Neural progenitor cell (in vitro differentiated cells): ENCODE data around the gene PDE9A. TPM values are rescaled to one million over a fixed set of nuclear protein-coding genes. Genes with fewer than 3 reads are reported as not detected.

ENCODE experiments used
- DNase-seq: peaks from one replicate; pipeline ENCODE4 v3.0.0-alpha.2; 2016; ENCODE audit warnings: low spot score
- H2AFZ ChIP-seq: fragments of 200-600 bp; sonication (generic); replicated peaks from 2 replicates; pipeline ENCODE4 v1.6.1; 2016; ENCODE audit warnings: antibody characterized with exemption
- H3F3A ChIP-seq: fragments of 200-600 bp; sonication (generic); 2 replicates; pipeline ENCODE4 v1.6.1; 2016; ENCODE audit warnings: antibody characterized with exemption, low read depth
- H3K27ac ChIP-seq: fragments of 200-600 bp; sonication (generic); 2 replicates; pipeline ENCODE4 v1.5.1; 2016; ENCODE audit warnings: mild to moderate bottlenecking
- H3K27me3 ChIP-seq: fragments of 200-600 bp; sonication (generic); 2 replicates; pipeline ENCODE4 v1.6.1; 2016; ENCODE audit warnings: mild to moderate bottlenecking, moderate library complexity
- H3K36me3 ChIP-seq: fragments of 200-600 bp; sonication (generic); 2 replicates; pipeline ENCODE4 v1.5.1; 2016
- H3K4me1 ChIP-seq: fragments of 200-600 bp; sonication (generic); 2 replicates; pipeline ENCODE4 v1.6.1; 2016; ENCODE audit warnings: mixed run types
- H3K4me2 ChIP-seq: fragments of 200-600 bp; sonication (generic); 2 replicates; pipeline ENCODE4 v1.6.1; 2016
- H3K4me3 ChIP-seq: fragments of 200-600 bp; sonication (generic); 2 replicates; pipeline ENCODE4 v1.5.1; 2016
- H3K79me2 ChIP-seq: fragments of 200-600 bp; sonication (generic); 2 replicates; pipeline ENCODE4 v1.6.1; 2016; ENCODE audit warnings: low read depth
- H3K9ac ChIP-seq: fragments of 200-600 bp; sonication (generic); 2 replicates; pipeline ENCODE4 v1.6.1; 2016
- H3K9me3 ChIP-seq: fragments of 200-600 bp; sonication (generic); 2 replicates; pipeline ENCODE4 v1.5.1; 2016; ENCODE audit warnings: low read depth
- H4K20me1 ChIP-seq: fragments of 200-600 bp; sonication (generic); 2 replicates; pipeline ENCODE4 v1.6.1; 2016; ENCODE audit warnings: low read depth
- H3K27ac Mint-ChIP-seq: 3 replicates; pipeline ENCODE4 v1.8.0; 2021; ENCODE audit warnings: mixed read lengths
- H3K27me3 Mint-ChIP-seq: 2 replicates; pipeline ENCODE4 v1.8.0; 2022; ENCODE audit warnings: low read depth, mild to moderate bottlenecking, inconsistent platforms, moderate library complexity, mixed read lengths; ENCODE audit not compliant: insufficient read depth
- H3K36me3 Mint-ChIP-seq: 3 replicates; pipeline ENCODE4 v1.8.0; 2021; ENCODE audit warnings: mixed read lengths
- H3K4me1 Mint-ChIP-seq: 3 replicates; pipeline ENCODE4 v1.8.0; 2021; ENCODE audit warnings: mixed read lengths
- H3K4me3 Mint-ChIP-seq: 3 replicates; pipeline ENCODE4 v1.8.0; 2021; ENCODE audit warnings: mild to moderate bottlenecking, moderate library complexity, mixed read lengths
- H3K9me3 Mint-ChIP-seq: 3 replicates; pipeline ENCODE4 v1.8.0; 2020; ENCODE audit warnings: mixed read lengths
- CTCF ChIP-seq: fragments of 200-600 bp; sonication (generic); IDR thresholded peaks from 2 replicates; pipeline ENCODE4 v1.5.1; 2017; ENCODE audit warnings: antibody characterized with exemption, mild to moderate bottlenecking
- EZH2 ChIP-seq: fragments of 200-600 bp; sonication (generic); IDR thresholded peaks from 2 replicates; pipeline ENCODE4 v1.6.1; 2017; ENCODE audit warnings: antibody characterized with exemption, mild to moderate bottlenecking, moderate library complexity
- EZH2phosphoT487 ChIP-seq: fragments of 200-600 bp; sonication (generic); IDR thresholded peaks from 2 replicates; pipeline ENCODE4 v1.6.1; 2017; ENCODE audit warnings: antibody characterized with exemption
- total RNA-seq: library from RNA; depleted of rRNA; stranded (reverse); fragments of >200 nt; gene quantifications from 2 replicates; pipeline ENCODE4 v1.2.3, GENCODE V29; 2015; ENCODE audit warnings: low replicate concordance

Gene PDE9A
- total RNA-seq, 1 donor from 2014 or later = 41.0 TPM

GRCh38 chr21:42681296-42682206 lies 28.1 kb downstream of the PDE9A start:
- Mint-ChIP-seq H3K4me1 (peaks cover 38% of the 10 kb centered on the region), H3K27ac (no peak overlapping the region), H3K9me3 (peaks cover 9% of the 10 kb centered on the region), H3K4me3 (no peak overlapping the region), H3K27me3 (peaks cover 6% of the 10 kb centered on the region), H3K36me3 (peaks cover 13% of the 10 kb centered on the region)
- Histone ChIP-seq H3K36me3 (no peaks in the 10 kb centered on the region), H3K27me3 (no peaks in the 10 kb centered on the region), H3K4me2 (no peak overlapping the region), H3K79me2 (peaks cover 3% of the 10 kb centered on the region), H3K4me1 (peaks cover 5% of the 10 kb centered on the region), H3K4me3 (no peak overlapping the region), H2AFZ (no peak overlapping the region), H4K20me1 (peaks cover 65% of the 10 kb centered on the region), H3K9ac (no peak overlapping the region), H3K9me3 (no peaks in the 10 kb centered on the region), H3K27ac (no peak overlapping the region), H3F3A (peaks cover 2% of the 10 kb centered on the region)
- DNase-seq = no peak
- TF ChIP-seq CTCF (no peak), EZH2phosphoT487 (no peak), EZH2 (no peak)

- Mint-ChIP-seq H3K4me3 (no peak overlapping the region), H3K4me1 (peaks cover 29% of the 10 kb centered on the region), H3K27ac (no peak overlapping the region), H3K9me3 (peaks cover 9% of the 10 kb centered on the region), H3K36me3 (peaks cover 13% of the 10 kb centered on the region), H3K27me3 (peaks cover 6% of the 10 kb centered on the region)
- Histone ChIP-seq H3K9me3 (no peaks in the 10 kb centered on the region), H3K4me3 (no peak overlapping the region), H2AFZ (no peak overlapping the region), H3K4me1 (no peaks in the 10 kb centered on the region), H3K36me3 (no peaks in the 10 kb centered on the region), H3K27ac (no peak overlapping the region), H3K4me2 (no peak overlapping the region), H3K9ac (no peak overlapping the region), H3F3A (peaks cover 2% of the 10 kb centered on the region), H3K79me2 (no peaks in the 10 kb centered on the region), H4K20me1 (peaks cover 53% of the 10 kb centered on the region), H3K27me3 (no peaks in the 10 kb centered on the region)
- DNase-seq = no peak
- no peak for TF ChIP-seq EZH2
- TF ChIP-seq CTCF = no peak
- TF ChIP-seq EZH2phosphoT487 = no peak
Observed at GRCh38 chr21:42682661-42683210, 29.3 kb downstream of the PDE9A start.

- H3K4me3 Mint-ChIP-seq = no peak overlapping the region
- TF ChIP-seq CTCF (no peak), EZH2 (no peak), EZH2phosphoT487 (no peak)
- peaks cover 9% of the 10 kb centered on the region for H3K9me3 Mint-ChIP-seq
- no peak for DNase-seq
- peaks cover 4% of the 10 kb centered on the region for H3K27me3 Mint-ChIP-seq
- no peaks in the 10 kb centered on the region for H3K4me1 ChIP-seq
- no peak overlapping the region for H3K4me2 ChIP-seq
- H3K4me3 ChIP-seq = no peak overlapping the region
- H3K27me3 ChIP-seq = no peaks in the 10 kb centered on the region
- no peaks in the 10 kb centered on the region for H3K9me3 ChIP-seq
- no peaks in the 10 kb centered on the region for H3K79me2 ChIP-seq
- H3K27ac ChIP-seq = no peak overlapping the region
- H3K36me3 Mint-ChIP-seq = peaks cover 13% of the 10 kb centered on the region
- H3K36me3 ChIP-seq = no peaks in the 10 kb centered on the region
- H2AFZ ChIP-seq = no peak overlapping the region
- H3K4me1 Mint-ChIP-seq = peaks cover 26% of the 10 kb centered on the region
- H3K9ac ChIP-seq = no peak overlapping the region
- peaks cover 47% of the 10 kb centered on the region for H4K20me1 ChIP-seq
- H3K27ac Mint-ChIP-seq = peak overlapping the region; percentile 63
- no peaks in the 10 kb centered on the region for H3F3A ChIP-seq
Observed at GRCh38 chr21:42683371-42684108, 30.1 kb downstream of the PDE9A start.
